Esophagus squamous epithelium (tissue), 4 donors: Measurements from ENCODE around the gene LAMA3.

Source experiments
- POLR2A ChIP-seq, 4 donors: fragments of 450-650 bp; IDR thresholded peaks; one replicate each; pipeline ENCODE4 v1.6.1; 2017; ENCODE audit warnings: antibody characterized with exemption in 4 of 4, mild to moderate bottlenecking in 4 of 4, moderate library complexity in 3 of 4
- TF ChIP-seq, protein P1 (sequence below), 6 experiments: fragments of 450-650 bp in 4 of 6; fragments of 200-600 bp in 2 of 6; sonication (generic) in 2 of 6; IDR thresholded peaks; one replicate each; pipeline ENCODE4 v1.5.1; 2016 to 2019; ENCODE audit warnings: antibody characterized with exemption in 6 of 6, mild to moderate bottlenecking in 4 of 6, moderate library complexity in 4 of 6

DNA sequence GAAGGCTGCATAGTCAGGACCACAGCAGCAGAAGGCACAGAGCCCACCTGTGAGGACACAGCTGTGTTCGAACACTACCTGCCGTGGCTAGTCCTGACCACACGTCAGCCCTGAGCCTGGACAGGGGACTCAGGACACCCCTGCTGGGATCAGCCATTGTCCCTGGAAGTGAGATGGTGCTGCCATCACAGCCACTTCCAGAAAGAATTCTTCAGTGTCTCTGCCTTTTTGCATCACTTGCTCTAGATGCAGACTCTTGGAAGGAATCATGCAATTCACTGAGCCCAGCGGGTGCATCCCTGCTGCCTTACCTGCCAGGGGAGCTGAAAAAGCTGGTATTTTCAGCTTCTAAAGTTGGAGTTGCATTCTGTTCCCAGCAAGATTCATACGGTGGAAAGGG is 49.3 kb downstream of the LAMA3 start:
- TF ChIP-seq, protein P1, sequence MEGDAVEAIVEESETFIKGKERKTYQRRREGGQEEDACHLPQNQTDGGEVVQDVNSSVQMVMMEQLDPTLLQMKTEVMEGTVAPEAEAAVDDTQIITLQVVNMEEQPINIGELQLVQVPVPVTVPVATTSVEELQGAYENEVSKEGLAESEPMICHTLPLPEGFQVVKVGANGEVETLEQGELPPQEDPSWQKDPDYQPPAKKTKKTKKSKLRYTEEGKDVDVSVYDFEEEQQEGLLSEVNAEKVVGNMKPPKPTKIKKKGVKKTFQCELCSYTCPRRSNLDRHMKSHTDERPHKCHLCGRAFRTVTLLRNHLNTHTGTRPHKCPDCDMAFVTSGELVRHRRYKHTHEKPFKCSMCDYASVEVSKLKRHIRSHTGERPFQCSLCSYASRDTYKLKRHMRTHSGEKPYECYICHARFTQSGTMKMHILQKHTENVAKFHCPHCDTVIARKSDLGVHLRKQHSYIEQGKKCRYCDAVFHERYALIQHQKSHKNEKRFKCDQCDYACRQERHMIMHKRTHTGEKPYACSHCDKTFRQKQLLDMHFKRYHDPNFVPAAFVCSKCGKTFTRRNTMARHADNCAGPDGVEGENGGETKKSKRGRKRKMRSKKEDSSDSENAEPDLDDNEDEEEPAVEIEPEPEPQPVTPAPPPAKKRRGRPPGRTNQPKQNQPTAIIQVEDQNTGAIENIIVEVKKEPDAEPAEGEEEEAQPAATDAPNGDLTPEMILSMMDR (IDR thresholded peaks at IDR 0.05) = no peak
- TF ChIP-seq POLR2A (IDR thresholded peaks at IDR 0.05) = no peak
